Posterior cingulate gyrus (tissue), 11 donors: ENCODE results near the gene PGAM4.

Source experiments
- DNase-seq, 10 donors: peaks; one replicate each; pipeline versions ENCODE4 v3.0.0 to v3.0.0-alpha.2; 2020 to 2021; ENCODE audit warnings: mixed read lengths in 3 of 10
- intact Hi-C: fragments of 100-400 bp; cut with DNase I; formaldehyde crosslinking; loops from one replicate; pipeline ENCODE4 v1.15.1; 2023

Gene PGAM4

GRCh38 chrX:77930581-77930980 lies 38.9 kb downstream of the PGAM4 start:
- DNase-seq = no peak
- intact Hi-C loops = no loop called here

- DNase-seq = no peak
- intact Hi-C loops = no loop called here
Observed at GRCh38 chrX:77925764-77926163, 43.7 kb downstream of the PGAM4 start.

GRCh38 chrX:77924320-77924859 lies 45.0 kb downstream of the PGAM4 start:
- intact Hi-C loops = no loop called here
- no peak for DNase-seq

GRCh38 chrX:77922787-77923186 lies 46.7 kb downstream of the PGAM4 start:
- DNase-seq = no peak
- intact Hi-C loops = no loop called here

GRCh38 chrX:77919370-77919769 lies 50.1 kb downstream of the PGAM4 start:
- intact Hi-C loops = loop anchor here (10.0 kb wide), 1 partner anchor 105 kb away; no protein-coding TSS in a partner anchor
- peak in 1 of 10 donors; percentile 29 for DNase-seq

- intact Hi-C loops = loop anchor here (10.0 kb wide), 1 partner anchor 106 kb away; no protein-coding TSS in a partner anchor
- DNase-seq = no peak
Observed at GRCh38 chrX:77918568-77918967, 50.9 kb downstream of the PGAM4 start.
